Psoas muscle (tissue), 8 donors: ENCODE measurements around the gene TCTN2. TPM values are rescaled to one million over a fixed set of nuclear protein-coding genes. Genes with fewer than 3 reads are reported as not detected.

Experiments
- ATAC-seq, 4 donors: fragments of 200-7000 bp; cut with Tn5 transposase; one replicate each; pipeline ENCODE4 v1.9.1; 2020; ENCODE audit warnings: moderate library complexity in 3 of 4, mild to moderate bottlenecking in 2 of 4
- DNase-seq, 2 donors: peaks; one replicate each; pipeline ENCODE4 v3.0.0-alpha.2; 2020
- H3K27ac ChIP-seq: fragments of 200-600 bp; one replicate; pipeline ENCODE4 v1.8.0; 2022
- H3K27me3 ChIP-seq, 3 donors: fragments of 200-600 bp in 1 of 3; one replicate each; pipeline versions ENCODE4 v1.6.1 to v1.8.0; 2013 to 2022; ENCODE audit warnings: low read length in 2 of 3, mild to moderate bottlenecking in 2 of 3, moderate library complexity in 1 of 3; ENCODE audit not compliant: insufficient read depth in 3 of 3
- H3K36me3 ChIP-seq, 2 donors: fragments of 200-600 bp in 1 of 2; one replicate each; pipeline versions ENCODE4 v1.6.1 to v1.8.0; 2013 to 2022; ENCODE audit warnings: low read depth in 1 of 2, mild to moderate bottlenecking in 1 of 2, moderate library complexity in 1 of 2; ENCODE audit not compliant: insufficient read depth in 1 of 2
- H3K4me1 ChIP-seq: fragments of 200-600 bp; one replicate; pipeline ENCODE4 v1.8.0; 2022
- H3K4me3 ChIP-seq: fragments of 200-600 bp; one replicate; pipeline ENCODE4 v1.8.0; 2022; ENCODE audit warnings: mild to moderate bottlenecking
- H3K9me3 ChIP-seq: fragments of 200-600 bp; one replicate; pipeline ENCODE4 v1.8.0; 2022
- CTCF ChIP-seq: fragments of 200-600 bp; IDR thresholded peaks from one replicate; pipeline ENCODE4 v1.8.0; 2022; ENCODE audit warnings: antibody characterized with exemption
- WGBS, 3 donors: extraction: QIAGEN DNeasy Blood & Tissue Kit; methylation state at CpG; one replicate each; pipeline versions ENCODE4 v1.1.6 to v1.1.7; 2013; 5-methylcytosine and 5-hydroxymethylcytosine counted together
- intact Hi-C, 2 donors: fragments of 100-400 bp; cut with DNase I; formaldehyde crosslinking; loops; one replicate each; pipeline versions ENCODE4 v1.11.0 to v1.14.2; 2022
- polyA plus RNA-seq, 3 donors: library from polyadenylated mRNA; stranded (reverse); fragments of 200-250 nt; gene quantifications; one replicate each; pipeline ENCODE4 v1.2.3, GENCODE V29; 2013
- total RNA-seq, 4 donors: library from RNA; stranded (reverse); fragmentation: NEBNext Ultra II Directional in 2 of 4; extraction: Animal tissue kit (Norgen Biotek cat#: 25700) in 2 of 4; gene quantifications; one replicate each; pipeline versions ENCODE4 v1.2.1 to v1.2.4, GENCODE V29; 2021 to 2023
- donor health status: healthy with polysubstance abuse.
- donor health status: DM: no; HTN: no; CAD: no; lungs with moderate emphysema.
- donor health status: Bipolar disorder and iron deficiency.
- donor health status: healthy.
- donor health status: DM: yes; HTN: yes; CAD: no.
- donor health status: DM: no; HTN: no; CAD: no.
- donor health status: DM: no; HTN: no; CAD: no.
- donor health status: DM: yes; HTN: yes; CAD: no.

TCTN2 gene
- total and polyA plus RNA-seq, 7 donors, result 1.1 to 8.1 (median 1.8) TPM

GRCh38 chr12:123721245-123721644 lies 50.3 kb downstream of the TCTN2 start:
- ATAC-seq, result no peak
- 85 to 93% (median 91%) methylated on average over 2 of the region's 2 CpGs for WGBS, 3 donors
- intact Hi-C loops, result loop anchor here in 1 of 2 donors (10.0 kb wide), 1 partner anchor 244 kb away; no protein-coding TSS in a partner anchor
- no peak for TF ChIP-seq CTCF
- Histone ChIP-seq H3K4me1 (no peaks in the 10 kb centered on the region), H3K4me3 (no peak overlapping the region), H3K9me3 (no peaks in the 10 kb centered on the region), H3K36me3 (peaks cover 0 to 83% of the 10 kb centered on the region in 2 donors), H3K27ac (no peak overlapping the region), H3K27me3 (no peaks in the 10 kb centered on the region)
- DNase-seq, result no peak

GRCh38 chr12:123723011-123723410 lies 52.1 kb downstream of the TCTN2 start:
- no peaks in the 10 kb centered on the region for H3K27me3 ChIP-seq
- DNase-seq (no peak), ATAC-seq (no peak)
- 94 to 95% (median 94%) methylated on average over 8 of the region's 8 CpGs for WGBS, 3 donors
- no peak overlapping the region for H3K27ac ChIP-seq
- no peaks in the 10 kb centered on the region for H3K9me3 ChIP-seq
- intact Hi-C loops, result loop anchor here in 1 of 2 donors (10.0 kb wide), 1 partner anchor 242 kb away; no protein-coding TSS in a partner anchor
- H3K4me3 ChIP-seq, result no peak overlapping the region
- peaks cover 3 to 94% of the 10 kb centered on the region in 2 donors for H3K36me3 ChIP-seq
- no peak for TF ChIP-seq CTCF
- H3K4me1 ChIP-seq, result no peaks in the 10 kb centered on the region

DNA sequence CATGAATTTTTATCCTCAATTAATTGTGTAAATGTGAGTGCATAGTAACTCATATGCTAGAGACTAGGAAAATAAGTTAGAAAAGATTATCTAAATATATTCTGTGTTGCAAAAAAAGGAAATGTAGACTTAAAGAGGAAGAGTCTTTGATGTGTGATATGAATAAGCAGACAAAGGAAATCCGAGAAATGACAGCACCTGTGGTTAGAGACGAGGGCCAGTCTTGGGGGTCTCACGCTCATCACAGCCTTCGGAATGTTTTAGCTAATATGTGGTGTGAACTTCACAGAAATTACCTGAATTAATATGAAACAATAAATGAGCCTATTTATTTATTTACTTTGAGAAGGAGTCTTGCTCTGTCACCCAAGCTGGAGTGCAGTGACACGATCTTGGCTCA lies 52.9 kb downstream of the TCTN2 start:
- Histone ChIP-seq H3K4me3 (no peak overlapping the region), H3K9me3 (no peaks in the 10 kb centered on the region), H3K27me3 (no peaks in the 10 kb centered on the region), H3K36me3 (peaks cover 3 to 96% of the 10 kb centered on the region in 2 donors), H3K27ac (no peak overlapping the region), H3K4me1 (no peaks in the 10 kb centered on the region)
- DNase-seq (no peak), ATAC-seq (no peak)
- no peak for TF ChIP-seq CTCF
- WGBS, 3 donors, result 90 to 96% (median 95%) methylated on average over 5 of the region's 5 CpGs
- intact Hi-C loops, result loop anchor here in 1 of 2 donors (10.0 kb wide), 1 partner anchor 241 kb away; no protein-coding TSS in a partner anchor

DNA sequence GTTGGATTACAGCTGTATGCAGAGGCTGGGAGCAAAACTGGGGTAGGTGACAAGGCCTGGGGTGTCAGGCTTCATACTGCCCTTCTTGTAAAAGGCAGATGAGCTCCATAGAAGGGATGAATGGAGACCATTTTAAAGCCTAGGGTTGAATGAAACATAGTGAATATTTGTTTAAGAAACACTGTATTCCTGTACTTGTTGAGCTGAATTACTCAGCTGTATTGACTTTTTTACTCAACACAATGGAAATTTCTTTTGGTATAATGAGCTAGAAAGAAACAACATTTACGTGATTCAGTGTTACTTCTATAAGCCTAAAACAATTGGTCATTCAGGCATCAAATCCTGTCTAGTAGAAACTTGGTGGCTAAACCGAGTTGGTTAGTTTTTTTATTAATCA lies 55.3 kb downstream of the TCTN2 start:
- WGBS, 3 donors, result 79 to 89% (median 85%) methylated on average over 2 of the region's 2 CpGs
- no peaks in the 10 kb centered on the region for H3K4me1 ChIP-seq
- no peaks in the 10 kb centered on the region for H3K9me3 ChIP-seq
- intact Hi-C loops, result loop anchor here in 1 of 2 donors (10.0 kb wide), 1 partner anchor 239 kb away; no protein-coding TSS in a partner anchor
- peaks cover 3 to 96% of the 10 kb centered on the region in 2 donors for H3K36me3 ChIP-seq
- no peak overlapping the region for H3K4me3 ChIP-seq
- DNase-seq (no peak), ATAC-seq (no peak)
- no peaks in the 10 kb centered on the region for H3K27me3 ChIP-seq
- H3K27ac ChIP-seq, result no peak overlapping the region
- no peak for TF ChIP-seq CTCF

GRCh38 chr12:123726962-123727361 lies 56.0 kb downstream of the TCTN2 start:
- DNase-seq, result no peak
- Histone ChIP-seq H3K4me1 (no peaks in the 10 kb centered on the region), H3K9me3 (no peaks in the 10 kb centered on the region), H3K4me3 (no peak overlapping the region), H3K27me3 (no peaks in the 10 kb centered on the region), H3K27ac (no peak overlapping the region), H3K36me3 (peaks cover 3 to 96% of the 10 kb centered on the region in 2 donors)
- no peak for ATAC-seq
- no peak for TF ChIP-seq CTCF
- whole genome bisulfite sequencing, 3 donors, result 66 to 74% (median 70%) methylated on average over 2 of the region's 2 CpGs
- intact Hi-C loops, result loop anchor here in 1 of 2 donors (10.0 kb wide), 1 partner anchor 238 kb away; no protein-coding TSS in a partner anchor
